HG02642 (cell line): ENCODE data around the gene C16orf46.
"Not testable (repeated sequence)": the region's sequence is repeated elsewhere in the genome, so short reads cannot be mapped to it uniquely, and the experiment has no call there.

ENCODE experiments used
- ATAC-seq: cut with Tn5 transposase; IDR thresholded peaks from one replicate; pipeline ENCODE4 v1.9.1; 2021; ENCODE audit warnings: mild to moderate bottlenecking; ENCODE audit not compliant: unreplicated experiment, poor library complexity

Gene C16orf46, protein sequence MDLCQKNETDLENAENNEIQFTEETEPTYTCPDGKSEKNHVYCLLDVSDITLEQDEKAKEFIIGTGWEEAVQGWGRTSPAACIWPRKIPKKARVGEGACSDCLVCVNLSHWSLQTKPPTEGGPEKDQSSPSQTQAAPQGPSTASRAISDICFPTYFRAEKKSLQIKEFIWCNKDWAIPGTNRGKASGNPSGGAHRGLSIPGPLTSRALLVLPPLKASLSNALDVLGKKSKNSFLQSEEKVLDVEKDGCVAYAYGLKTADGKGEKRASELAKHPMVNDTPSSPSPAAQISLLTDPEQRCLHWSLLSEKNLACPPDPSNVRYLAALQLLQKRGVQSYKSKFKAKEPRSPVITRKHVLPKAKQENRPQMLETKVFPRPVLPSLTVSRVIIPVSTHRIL

DNA sequence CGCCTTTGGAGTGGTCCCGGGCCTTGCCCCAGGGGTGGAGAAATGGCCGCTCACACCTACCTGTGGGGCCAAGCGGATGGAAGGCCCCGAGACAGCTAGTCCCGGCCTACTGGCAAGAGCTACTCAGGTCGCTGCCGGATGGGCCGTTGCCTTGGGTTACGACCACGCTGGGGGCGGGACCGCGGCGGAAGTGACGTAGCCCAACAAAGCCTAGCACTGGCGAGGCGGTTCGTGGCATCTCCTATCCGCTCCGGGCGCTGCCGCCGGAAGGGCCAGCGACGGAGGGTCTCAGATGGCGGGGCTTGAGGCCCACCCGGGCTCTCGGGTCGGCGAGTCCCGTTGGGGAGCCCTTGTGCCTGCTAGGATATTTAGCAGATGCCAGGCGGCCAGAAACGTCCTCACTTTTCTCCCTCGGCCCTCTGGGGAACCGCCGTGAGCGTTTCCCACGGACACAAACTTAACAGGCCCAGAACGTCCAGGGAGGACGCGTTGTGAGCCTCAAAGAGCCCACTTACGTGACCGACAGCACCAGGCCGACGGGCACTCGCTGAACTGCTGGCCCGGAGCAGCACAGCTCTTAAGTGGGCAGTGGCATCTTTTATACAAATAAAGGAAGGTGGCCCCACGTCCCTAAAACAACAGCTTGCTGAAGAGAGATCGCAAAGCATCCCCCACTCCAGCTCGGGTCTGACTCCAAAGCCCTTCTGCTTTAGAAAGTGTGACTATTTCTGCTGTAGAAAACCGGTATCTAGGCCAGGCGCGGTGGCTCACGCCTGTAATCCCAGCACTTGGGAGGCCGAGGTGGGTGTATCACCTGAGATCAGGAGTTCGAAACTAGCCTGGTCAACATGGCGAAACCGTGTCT, at the start of gene C16orf46:
Gene C16orf46, minus strand, starts transcription at position 163 of the 865 bp plus-strand sequence. CDS start 13,283 bp downstream, outside the sequence.
- peak; percentile 97 for ATAC-seq

DNA sequence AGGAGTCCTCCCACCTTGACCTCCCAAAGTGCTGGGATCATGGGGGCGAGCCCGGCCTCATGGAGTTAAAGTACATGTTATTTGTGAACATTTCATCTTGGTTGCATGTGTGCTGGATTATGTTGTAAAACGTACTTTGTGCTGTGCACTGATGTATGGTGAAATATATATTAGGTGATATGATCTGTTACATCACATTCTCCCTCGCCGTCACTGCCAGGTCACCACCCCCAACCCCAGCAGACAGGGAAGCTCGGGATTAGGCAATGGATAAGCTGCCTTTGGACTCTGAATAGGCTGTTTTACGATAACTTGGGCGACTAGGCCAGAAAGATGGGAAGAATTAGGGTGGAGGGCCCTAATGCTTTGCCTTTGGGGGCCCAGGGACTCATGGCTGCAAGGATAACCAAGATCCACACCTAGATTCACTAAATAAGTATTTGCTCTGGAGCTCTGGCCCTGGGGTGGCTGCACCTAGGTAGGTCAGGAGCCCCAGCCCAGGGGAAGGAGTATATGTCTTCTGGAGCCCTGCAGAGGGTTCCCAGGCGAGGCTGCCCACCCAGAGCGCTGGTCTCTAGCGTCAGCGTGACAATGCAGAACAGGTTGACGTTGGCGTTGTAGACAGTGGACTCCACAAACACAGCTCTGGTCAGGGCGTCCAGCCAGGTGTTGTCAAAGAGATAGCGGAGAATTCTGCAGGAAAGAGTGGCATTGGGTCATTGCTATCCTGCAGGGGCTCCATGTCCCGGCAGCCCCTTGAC, 46.2 kb upstream of the C16orf46 start:
- ATAC-seq, result no peak

DNA sequence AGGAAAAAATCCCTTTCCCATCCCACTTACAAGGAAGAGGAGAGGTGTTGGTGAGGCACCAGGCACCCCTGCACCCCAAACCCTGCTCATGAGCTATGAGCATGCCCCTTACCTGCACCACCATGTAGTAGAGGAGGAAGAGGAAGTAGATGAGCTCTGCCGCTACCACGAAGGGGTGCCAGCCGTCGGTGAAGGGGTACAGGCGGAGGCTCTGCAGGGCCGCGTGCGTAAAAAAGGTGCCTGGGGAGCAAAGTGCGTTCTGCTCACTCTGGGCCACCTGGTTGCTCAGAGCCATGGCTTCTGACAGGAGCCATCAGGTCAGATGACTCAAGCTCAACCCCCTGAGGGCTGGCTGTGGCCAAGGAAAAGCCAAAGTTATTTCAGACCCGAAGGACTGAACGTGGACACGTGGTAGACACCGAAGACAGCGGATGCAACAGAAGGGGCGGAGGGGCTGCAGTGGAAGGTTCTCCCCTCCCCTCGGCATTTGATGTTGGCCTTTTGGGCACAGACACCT, 44.5 kb upstream of the C16orf46 start:
- ATAC-seq, result no peak

DNA sequence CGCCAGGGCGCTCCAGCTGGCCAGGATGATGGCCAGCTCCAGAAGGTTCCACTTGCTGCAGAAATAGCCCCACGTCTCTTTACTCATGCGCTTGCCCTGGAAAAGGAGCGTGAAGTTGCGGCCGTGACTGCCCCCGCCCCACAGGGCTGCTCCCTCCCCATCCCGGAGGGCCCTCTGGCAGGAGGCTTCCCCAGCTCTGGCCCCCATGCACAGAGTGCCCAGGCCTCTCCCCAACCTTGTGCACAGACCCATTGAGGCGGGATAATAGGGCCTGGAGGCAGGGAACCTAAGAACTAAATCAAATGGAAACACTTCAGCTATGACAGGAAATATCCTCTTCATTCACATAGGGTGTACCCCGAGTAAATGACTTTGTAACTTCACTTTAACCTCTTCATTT, 40.4 kb upstream of the C16orf46 start:
- ATAC-seq, result no peak

DNA sequence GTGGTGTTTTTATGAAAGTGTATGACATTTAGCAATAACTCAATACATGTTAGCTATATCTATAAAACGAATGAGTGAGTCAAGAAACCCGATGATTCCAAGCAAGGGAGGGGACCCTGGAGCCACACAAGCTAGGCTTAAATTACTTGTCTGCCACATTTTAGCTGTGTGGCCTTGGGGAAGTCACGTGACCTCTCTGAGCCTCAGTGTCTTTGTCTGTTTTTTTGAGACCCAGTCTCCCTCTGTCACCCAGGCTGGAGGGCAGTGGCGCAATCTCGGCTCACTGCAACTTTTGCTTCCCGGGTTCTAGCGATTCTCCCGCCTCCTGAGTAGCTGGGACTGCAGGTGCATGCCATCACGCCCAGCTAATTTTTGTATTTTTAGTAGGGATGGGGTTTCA, 39.2 kb upstream of the C16orf46 start:
- no peak for ATAC-seq

DNA sequence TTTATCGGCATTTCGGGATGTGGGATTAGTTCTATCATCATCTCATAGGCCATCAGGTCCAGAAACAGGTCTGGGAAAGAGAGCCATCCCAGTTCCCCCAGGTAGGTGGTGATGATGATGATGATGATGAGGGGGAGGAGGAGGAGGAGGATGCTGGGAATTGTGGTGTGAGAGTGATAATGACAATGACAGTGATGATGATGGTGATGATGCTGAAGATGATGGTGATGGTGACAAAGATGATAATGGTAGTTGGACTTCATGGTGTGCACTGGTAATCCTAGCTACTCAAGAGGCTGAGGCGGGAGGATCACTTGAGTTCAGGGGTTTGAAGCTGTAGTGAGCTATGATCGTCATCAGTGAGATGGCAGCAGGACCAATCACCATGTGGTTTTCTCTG, 35.4 kb upstream of the C16orf46 start:
- no peak for ATAC-seq

DNA sequence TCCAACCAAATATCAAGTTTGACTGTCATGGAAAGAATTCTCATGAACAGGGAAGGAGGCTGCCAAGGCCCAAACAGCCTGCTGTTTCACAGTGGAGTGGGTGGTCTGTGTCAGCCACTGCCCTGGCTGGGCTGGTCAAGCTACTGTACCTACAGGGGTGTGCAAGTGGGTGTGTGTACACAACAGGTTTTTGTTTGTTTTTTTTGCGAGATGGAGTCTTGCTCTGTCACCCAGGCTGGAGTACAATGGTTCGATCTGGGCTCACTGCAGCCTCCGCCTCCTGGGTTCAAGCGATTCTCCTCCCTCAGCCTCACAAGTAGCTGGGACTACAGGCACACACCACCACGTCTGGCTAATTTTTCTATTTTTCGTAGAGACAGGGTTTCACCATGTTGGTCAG, 32.2 kb upstream of the C16orf46 start:
- not testable (repeated sequence) for ATAC-seq

DNA sequence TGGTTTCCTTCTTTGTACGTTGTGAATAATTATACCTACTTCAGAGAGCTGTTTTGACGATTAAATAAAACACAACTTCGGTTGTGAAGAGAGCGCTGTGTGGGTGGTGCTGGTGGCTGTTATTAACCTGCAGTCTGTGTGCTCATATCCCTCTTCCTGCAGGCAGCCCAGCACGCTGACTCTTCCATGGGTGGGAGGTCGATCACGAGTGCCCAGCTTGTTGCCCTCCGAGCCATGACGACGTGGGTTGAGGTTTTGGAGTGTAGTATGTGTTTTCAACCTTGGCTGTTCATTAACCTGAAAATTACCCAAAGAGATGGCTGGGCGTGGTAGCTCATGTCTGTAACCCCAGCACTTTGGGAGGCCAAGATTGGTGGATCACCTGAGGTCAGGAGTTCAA, 30.5 kb upstream of the C16orf46 start:
- ATAC-seq, result no peak

DNA sequence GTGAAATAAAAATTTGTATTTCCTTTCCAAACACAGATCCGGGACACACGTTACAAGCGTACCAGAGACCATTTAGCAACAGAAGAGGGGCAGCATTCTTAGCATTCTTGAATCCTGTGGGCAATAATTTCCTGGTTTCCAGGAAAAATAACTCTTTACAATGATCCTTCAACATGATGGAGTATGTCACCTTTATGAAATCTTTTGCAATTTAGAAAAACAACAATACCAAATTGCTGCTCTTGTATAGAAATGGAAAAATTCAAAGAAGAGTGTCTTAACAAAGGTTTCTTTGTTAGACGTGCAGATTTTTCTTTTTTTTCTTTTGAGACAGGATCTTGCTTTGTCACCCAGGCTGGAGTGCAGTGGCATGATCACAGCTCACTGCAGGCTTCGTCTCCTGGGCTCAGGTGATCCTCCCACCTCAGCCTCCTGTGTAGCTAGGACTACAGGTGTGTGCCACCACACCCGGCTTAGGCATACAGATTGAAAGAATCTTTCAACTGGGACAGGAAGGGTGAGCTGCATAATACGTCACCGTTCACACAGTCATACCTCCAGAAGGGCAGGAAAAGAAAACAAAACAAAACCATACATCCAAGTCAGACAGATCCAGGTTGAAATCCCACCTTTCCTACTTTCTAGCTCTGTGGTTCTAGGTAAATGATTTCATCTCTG, 29.9 kb upstream of the C16orf46 start:
- no peak for ATAC-seq

DNA sequence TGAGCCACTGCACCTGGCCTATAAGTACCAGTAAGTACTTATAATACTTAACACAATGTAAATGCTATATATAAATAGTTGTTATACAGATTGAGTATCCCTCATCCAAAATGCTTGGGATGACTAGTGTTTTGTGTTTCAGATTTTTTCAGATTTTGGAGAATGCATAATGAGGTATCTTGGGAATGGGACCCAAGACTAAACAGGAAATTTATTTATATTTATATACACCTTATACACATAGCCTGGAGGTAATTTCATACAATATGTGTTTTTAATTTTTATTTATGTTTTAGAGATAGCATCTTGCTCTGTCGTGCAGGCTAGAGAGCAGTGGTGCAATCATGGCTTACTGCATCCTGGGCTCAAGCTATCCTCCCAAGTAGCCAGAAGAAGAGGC, 28.9 kb upstream of the C16orf46 start:
- ATAC-seq, result no peak

DNA sequence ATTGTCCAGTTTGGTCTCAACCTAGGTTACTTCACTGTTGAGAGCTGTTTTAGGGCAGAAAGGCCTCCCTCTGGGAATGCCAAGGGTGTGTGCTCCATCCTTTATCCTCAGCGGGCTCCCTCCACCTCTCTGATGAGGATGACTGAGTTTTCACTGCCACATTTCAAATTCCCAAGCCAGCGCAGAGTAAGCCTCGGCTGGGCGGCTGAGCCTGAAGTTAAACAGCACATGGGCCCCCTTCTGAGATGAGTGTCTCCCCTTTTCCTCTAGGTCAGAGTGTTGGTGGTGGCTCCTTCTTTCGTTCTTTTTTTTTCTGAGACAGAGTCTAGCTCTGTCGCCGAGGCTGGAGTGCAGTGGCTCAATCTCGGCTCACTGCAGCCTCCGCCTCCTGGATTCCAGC, 24.7 kb upstream of the C16orf46 start:
- ATAC-seq, result no peak

DNA sequence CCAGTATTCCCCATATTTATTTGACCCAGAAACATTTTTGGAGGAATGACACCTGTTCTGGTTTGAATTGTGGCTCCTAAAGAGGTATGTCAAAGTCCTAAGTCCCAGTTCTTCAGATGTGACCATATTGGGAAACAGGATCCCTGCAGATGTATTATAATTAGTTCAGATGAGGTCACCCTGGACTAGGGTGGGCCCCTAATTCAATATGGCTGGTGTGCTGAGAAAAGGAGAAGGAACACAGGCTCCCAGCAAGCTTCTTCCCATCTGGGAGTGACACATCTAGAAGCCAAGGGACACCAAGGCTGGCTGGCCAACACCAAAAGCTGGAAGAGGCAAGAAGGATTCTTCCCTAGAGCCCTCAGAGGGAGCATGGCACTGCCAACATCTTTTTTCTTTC, 22.9 kb upstream of the C16orf46 start:
- ATAC-seq, result no peak

DNA sequence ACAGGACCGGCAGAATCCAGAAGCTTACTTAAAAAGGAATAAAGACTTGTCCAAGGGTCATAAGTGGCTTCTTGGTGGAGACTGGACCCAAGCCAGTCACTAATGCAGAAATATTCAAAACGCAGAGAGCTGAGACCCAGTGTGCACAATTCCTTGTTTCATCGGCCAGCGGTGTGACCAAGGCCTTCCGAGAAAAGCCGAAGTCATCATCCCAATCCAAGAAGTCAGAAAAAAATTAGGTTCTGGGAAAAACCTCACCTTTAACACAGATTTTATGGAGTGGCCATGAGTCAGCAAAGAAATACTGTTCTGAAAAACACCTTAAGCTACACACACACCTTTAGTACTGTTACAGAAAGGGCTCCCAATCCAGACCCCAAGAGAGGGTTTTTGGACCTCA, 20.2 kb upstream of the C16orf46 start:
- ATAC-seq, result no peak

DNA sequence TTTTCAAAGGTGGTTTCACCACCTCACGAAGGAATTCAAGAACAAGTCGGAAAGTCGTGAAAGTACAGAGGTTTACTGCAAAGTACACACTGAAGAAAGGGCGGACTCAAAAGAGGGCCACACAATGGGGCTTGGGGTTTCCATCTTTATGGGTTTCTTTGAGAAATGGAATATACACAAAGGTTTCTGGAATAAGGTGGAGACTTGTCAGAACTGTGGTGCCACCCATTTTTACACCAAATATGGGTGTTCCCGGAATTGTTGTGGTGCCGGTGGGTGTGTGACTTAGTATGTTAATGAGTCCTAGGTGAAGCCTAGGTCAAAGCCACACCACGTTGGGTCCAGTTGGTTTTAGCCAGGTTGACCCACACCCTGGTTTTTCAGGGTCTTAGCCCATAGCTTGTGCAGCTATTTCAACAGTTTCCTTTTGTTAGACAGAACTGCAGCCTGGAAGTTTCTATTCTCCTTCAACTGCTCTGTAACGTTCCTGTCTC, 19.7 kb upstream of the C16orf46 start:
- no peak for ATAC-seq

DNA sequence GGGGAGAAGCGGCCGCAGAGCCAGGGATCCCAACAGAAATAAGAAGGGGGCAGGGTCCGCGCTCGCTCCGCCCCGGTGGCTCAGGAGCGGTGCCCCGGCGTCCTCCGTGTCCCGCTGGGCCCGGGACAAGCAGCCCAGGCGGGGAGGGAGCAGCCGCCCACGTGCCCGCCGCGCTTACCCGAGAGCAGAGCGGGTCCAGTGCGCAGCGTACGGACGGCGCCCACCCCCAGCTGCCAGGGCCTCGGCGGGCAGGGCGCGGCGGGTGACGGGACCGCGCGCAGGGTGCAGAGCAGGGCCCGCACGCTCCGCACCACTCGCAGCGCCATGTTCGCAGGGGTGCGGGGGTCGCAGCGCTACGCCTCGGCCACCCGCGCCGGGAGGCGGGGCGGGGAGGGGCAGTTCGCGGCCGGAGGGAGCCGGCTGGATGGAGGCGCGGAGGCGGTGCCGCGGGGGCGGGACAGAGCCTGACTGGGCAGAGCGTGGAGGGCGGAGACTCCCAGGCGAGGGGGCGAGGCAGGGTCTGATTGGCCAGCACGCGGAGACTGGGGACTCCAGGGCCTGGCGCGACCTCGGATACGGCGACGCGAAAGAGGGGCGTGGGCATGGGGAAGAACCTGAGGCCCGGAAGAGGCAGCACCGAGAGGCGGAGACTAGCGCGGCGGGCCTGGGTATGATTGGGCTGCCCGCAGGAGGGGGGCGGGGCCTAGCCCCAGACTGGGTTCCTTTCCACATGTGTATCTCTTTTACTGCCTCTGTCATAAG, 19.1 kb upstream of the C16orf46 start, which contains the start of gene GCSH:
Gene GCSH, minus strand, starts transcription at position 443 of the 762 bp plus-strand sequence. Its CDS starts 117 bp downstream, at position 326.
- peak; percentile 99 for ATAC-seq

DNA sequence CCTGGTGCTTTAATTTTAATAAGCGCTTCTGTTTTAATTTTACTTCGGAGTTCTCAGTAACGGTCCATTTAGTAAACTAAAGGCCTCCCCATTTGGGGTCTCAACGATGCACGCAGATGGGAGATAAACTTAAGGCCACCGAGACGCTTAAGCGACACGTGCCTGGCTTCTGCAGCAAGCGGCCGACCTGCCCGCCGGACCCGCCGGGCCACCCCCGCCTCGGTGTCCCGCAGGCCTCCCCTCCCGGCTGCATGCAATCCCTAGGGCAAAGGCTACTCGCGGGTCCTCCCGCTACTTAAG, 18.6 kb upstream of the C16orf46 start:
- ATAC-seq, result peak; percentile 14

DNA sequence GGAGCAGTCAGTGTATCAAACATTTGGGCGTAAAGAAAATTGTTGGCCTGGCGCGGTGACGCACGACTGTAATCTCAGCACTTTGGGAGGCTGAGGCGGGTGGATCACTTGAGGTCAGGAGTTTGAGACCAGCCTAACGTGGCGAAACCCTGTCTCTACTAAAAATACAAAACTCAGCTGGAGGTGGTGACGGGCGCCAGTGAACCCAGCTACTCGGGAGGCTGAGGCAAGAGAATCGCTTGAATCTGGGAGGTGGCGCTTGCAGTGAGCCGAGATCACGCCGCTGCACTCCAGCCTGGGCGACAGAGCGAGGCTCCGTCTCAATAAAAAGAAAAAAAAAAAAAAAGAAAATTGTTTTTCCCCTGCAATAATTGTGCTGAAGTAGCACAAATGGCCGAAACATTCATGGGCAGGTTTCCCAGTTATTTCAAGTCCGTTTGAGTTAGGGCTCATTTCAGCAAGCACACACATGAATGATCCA, 17.8 kb upstream of the C16orf46 start:
- no peak for ATAC-seq

DNA sequence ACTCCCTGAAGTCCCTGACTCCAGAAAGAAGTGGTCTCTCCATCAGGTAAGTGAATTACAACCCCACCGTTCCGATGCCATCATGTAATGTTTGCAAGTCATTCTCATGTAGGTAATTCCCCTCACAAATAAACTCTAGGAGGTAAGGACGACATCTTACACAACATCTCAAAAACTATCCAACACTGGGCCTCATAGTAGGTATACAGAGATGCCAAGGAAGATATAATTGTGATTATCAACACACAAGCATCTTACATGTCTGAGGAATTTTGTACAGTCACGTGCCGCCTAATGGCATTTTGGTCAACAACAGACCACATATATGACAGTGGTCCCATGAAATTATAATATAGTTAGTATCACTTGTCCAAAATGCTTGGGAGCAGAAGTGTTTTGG, 11.8 kb upstream of the C16orf46 start:
- no peak for ATAC-seq

DNA sequence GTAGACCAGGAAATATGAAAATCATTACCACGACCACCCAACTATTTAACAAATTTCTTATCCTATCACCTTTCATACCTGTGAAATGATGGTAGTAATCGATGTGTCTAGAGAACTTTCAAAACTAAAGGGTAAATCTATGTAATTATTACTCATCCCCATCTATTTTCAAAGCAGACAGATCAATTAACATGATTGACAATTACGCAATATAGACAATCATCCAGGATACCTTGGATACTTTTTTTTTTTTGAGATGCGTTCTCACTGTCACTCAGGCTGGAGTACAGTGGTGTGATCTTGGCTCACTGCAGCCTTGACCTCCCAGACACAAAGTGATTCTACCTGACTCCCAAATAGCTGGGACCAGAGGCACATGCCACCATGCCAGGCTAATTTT, 4.0 kb upstream of the C16orf46 start:
- ATAC-seq, result no peak
